ENCODE measurements around the gene LRRC34. TPM values are rescaled to one million over a fixed set of nuclear protein-coding genes. Genes with fewer than 3 reads are reported as not detected.

Gene LRRC34
- total RNA-seq, 6 donors from 2014 or later = 0.78 to 12.9 (median 3.9) TPM

DNA sequence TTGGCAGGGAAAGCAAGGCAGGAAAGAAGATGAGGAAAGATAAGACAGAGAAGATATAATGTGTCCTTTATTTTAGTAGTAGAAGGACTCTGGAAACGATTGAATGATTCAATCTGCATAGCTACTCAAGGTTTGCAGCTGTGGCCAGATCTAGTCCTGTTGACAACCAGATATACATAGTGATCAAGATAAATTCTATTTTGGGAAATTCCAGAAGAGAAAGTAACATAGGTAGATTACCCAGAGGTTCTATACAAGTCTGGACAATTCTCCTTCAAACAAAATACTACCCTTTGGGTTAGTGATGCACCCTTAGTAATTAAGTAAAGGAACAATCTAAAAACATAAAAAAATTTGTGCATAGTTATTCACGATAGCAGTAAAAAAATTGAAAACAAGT, 57.2 kb downstream of the LRRC34 start:
- ATAC-seq (ENCODE audit: low FRiP score in 2 of 2) (no peak), DNase-seq (no peak)
- TF ChIP-seq, protein P1, sequence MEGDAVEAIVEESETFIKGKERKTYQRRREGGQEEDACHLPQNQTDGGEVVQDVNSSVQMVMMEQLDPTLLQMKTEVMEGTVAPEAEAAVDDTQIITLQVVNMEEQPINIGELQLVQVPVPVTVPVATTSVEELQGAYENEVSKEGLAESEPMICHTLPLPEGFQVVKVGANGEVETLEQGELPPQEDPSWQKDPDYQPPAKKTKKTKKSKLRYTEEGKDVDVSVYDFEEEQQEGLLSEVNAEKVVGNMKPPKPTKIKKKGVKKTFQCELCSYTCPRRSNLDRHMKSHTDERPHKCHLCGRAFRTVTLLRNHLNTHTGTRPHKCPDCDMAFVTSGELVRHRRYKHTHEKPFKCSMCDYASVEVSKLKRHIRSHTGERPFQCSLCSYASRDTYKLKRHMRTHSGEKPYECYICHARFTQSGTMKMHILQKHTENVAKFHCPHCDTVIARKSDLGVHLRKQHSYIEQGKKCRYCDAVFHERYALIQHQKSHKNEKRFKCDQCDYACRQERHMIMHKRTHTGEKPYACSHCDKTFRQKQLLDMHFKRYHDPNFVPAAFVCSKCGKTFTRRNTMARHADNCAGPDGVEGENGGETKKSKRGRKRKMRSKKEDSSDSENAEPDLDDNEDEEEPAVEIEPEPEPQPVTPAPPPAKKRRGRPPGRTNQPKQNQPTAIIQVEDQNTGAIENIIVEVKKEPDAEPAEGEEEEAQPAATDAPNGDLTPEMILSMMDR (IDR thresholded peaks at IDR 0.05) = no peak
- TF ChIP-seq EP300 (IDR thresholded peaks at IDR 0.05) (no peak), POLR2A (IDR thresholded peaks at IDR 0.05) (no peak), POLR2AphosphoS5 (IDR thresholded peaks at IDR 0.05) (no peak)
- WGBS, 2 donors = 67 to 69% methylated on average over 2 of the region's 2 CpGs
- Histone ChIP-seq H3K4me1 (no peaks in the 10 kb centered on the region), H3K9me3 (no peaks in the 10 kb centered on the region), H3K4me3 (no peak overlapping the region), H3K36me3 (no peaks in the 10 kb centered on the region), H3K27ac (no peak overlapping the region), H3K27me3 (no peaks in the 10 kb centered on the region)

DNA sequence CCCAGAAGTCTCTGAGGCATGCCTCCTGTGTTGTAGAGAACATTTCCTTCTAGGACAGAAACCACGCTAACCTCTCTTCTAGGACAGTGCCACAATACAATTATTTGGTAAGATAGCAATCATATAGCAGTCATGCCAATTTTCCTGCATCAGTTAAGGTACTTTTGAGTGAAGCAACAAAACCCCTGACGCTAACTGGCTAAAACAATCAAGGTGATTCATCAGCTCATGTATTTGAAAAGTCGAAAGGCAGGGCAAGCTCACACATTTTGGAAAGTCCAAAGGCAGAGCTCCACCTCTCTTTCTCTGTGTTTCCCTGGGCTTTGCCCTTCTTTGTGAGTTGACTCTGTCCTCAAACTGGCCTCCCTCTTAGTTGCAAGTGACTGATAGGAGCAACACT, 58.0 kb downstream of the LRRC34 start:
- H3K27ac ChIP-seq = no peak overlapping the region
- no peak for TF ChIP-seq EP300 (IDR thresholded peaks at IDR 0.05)
- no peak for TF ChIP-seq POLR2AphosphoS5 (IDR thresholded peaks at IDR 0.05)
- no peak for TF ChIP-seq POLR2A (IDR thresholded peaks at IDR 0.05)
- TF ChIP-seq, protein P1 (IDR thresholded peaks at IDR 0.05) = no peak
- DNase-seq = no peak
- no peak overlapping the region for H3K4me3 ChIP-seq
- H3K27me3 ChIP-seq = no peaks in the 10 kb centered on the region
- no peaks in the 10 kb centered on the region for H3K36me3 ChIP-seq
- H3K9me3 ChIP-seq = no peaks in the 10 kb centered on the region
- ATAC-seq (ENCODE audit: low FRiP score in 2 of 2) = no peak
- 86 to 94% methylated on average over 3 of the region's 3 CpGs for WGBS, 2 donors
- no peaks in the 10 kb centered on the region for H3K4me1 ChIP-seq

DNA sequence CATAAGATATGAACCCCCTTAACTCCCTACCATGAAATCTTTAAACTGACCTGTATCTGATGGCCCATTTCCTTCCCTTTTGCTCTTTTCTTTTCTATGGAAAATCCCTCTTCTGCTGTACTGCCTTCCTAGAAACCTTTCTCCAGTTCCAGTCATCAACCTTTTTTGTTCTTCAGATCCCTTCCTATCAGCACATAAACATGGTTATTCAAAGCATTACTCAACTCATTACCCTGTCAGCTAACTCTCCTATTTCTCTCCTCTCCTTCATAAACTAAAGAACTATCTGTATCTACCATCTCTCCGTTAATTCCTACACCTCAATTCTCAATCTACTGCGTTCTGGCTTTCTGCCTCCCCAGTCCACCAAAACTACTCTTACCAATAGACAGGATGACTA, 60.8 kb downstream of the LRRC34 start:
- Histone ChIP-seq H3K4me3 (no peak overlapping the region), H3K4me1 (no peaks in the 10 kb centered on the region), H3K9me3 (no peaks in the 10 kb centered on the region), H3K36me3 (no peaks in the 10 kb centered on the region), H3K27me3 (no peaks in the 10 kb centered on the region), H3K27ac (no peak overlapping the region)
- WGBS, 2 donors = 81 to 83% methylated on average over 2 of the region's 2 CpGs
- DNase-seq (no peak), ATAC-seq (ENCODE audit: low FRiP score in 2 of 2) (no peak)
- TF ChIP-seq EP300 (IDR thresholded peaks at IDR 0.05) (no peak), POLR2A (IDR thresholded peaks at IDR 0.05) (no peak)
- TF ChIP-seq, protein P1 (IDR thresholded peaks at IDR 0.05) = no peak

DNA sequence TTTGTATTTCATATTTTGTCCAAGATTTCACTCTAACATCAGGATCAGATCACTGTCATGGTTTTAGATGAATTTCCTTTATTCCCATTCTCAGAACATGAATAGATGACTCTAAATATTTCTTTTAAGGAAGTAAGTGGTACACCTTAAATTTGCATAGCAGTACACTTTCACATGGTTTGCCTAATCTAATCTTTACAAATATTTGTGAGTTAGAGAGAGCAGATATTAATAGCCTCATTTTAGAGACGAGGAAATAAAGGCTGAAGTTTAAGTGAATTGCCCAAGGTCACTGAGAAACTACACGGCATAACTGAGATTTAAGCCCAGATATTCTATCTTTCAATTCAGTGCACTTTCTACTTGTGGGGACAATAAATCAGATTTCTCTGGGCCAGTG, 62.0 kb downstream of the LRRC34 start:
- no peaks in the 10 kb centered on the region for H3K9me3 ChIP-seq
- ATAC-seq (ENCODE audit: low FRiP score in 2 of 2) (no peak), DNase-seq (no peak)
- WGBS, 2 donors = 33 to 60% methylated on average over 2 of the region's 2 CpGs
- H3K4me3 ChIP-seq = no peak overlapping the region
- no peak overlapping the region for H3K27ac ChIP-seq
- TF ChIP-seq POLR2A (IDR thresholded peaks at IDR 0.05) (no peak), POLR2AphosphoS5 (IDR thresholded peaks at IDR 0.05) (no peak), EP300 (IDR thresholded peaks at IDR 0.05) (no peak)
- TF ChIP-seq, protein P1 (IDR thresholded peaks at IDR 0.05) = no peak
- H3K27me3 ChIP-seq = no peaks in the 10 kb centered on the region
- H3K36me3 ChIP-seq = no peaks in the 10 kb centered on the region
- no peaks in the 10 kb centered on the region for H3K4me1 ChIP-seq

DNA sequence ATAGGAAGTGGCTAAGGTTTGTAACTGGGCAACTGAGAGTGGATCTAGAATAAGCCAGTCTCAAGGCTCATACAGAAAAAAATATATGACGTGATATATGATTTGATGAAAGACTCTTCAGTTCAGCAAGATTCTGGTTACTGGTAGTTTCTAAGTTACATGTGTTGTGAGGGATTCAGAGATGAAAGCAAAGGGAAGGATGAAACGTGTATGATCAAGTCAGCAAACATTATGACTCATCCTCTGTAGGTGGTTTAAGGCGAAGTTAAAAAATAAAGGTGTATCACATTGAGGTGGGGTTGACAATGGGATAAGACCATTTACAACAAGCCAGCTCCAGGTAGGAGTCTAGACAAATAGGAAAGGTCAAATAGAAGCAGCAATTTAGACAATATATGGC, 64.0 kb downstream of the LRRC34 start:
- DNase-seq = no peak
- Histone ChIP-seq H3K27ac (no peak overlapping the region), H3K36me3 (no peaks in the 10 kb centered on the region), H3K27me3 (no peaks in the 10 kb centered on the region), H3K4me3 (no peak overlapping the region), H3K4me1 (no peaks in the 10 kb centered on the region), H3K9me3 (no peaks in the 10 kb centered on the region)
- WGBS, 2 donors = 74 to 82% methylated on average over 3 of the region's 3 CpGs
- ATAC-seq (ENCODE audit: low FRiP score in 2 of 2) = no peak
- TF ChIP-seq POLR2AphosphoS5 (IDR thresholded peaks at IDR 0.05) (no peak), EP300 (IDR thresholded peaks at IDR 0.05) (no peak), POLR2A (IDR thresholded peaks at IDR 0.05) (no peak)
